B cell (primary cell): ENCODE measurements around the gene EIPR1.

Source experiments
- EZH2 ChIP-seq: IDR thresholded peaks from 2 replicates; pipeline ENCODE4 v1.6.1; 2012; ENCODE audit warnings: borderline replicate concordance, low read depth, mild to moderate bottlenecking, moderate library complexity, low read length; ENCODE audit not compliant: insufficient read depth, poor library complexity, severe bottlenecking
- TF ChIP-seq, protein P1 (sequence below): fragments of 200-600 bp; IDR thresholded peaks from one replicate; pipeline ENCODE4 v1.8.0; 2022; ENCODE audit warnings: antibody characterized with exemption, mild to moderate bottlenecking

DNA sequence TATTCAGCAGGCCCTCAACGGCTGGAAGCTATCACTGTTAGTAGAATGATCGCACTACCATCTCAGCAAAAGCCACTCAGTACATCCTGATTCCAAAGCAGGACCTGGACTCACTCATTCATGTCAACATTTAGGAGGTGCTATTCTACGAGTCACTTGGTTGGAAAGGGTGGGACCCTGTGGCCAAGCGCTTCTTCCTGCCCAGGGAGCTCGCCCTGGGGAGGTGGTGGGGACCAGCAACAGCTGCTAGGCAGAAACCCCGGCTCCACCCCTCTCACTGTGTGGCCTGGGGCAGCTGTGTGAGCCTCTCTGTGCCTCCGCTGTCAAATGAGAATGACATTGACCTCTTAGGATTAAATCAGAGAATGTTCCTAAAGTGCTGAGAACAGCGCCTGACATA, 231.4 kb downstream of the EIPR1 start:
- TF ChIP-seq, protein P1, sequence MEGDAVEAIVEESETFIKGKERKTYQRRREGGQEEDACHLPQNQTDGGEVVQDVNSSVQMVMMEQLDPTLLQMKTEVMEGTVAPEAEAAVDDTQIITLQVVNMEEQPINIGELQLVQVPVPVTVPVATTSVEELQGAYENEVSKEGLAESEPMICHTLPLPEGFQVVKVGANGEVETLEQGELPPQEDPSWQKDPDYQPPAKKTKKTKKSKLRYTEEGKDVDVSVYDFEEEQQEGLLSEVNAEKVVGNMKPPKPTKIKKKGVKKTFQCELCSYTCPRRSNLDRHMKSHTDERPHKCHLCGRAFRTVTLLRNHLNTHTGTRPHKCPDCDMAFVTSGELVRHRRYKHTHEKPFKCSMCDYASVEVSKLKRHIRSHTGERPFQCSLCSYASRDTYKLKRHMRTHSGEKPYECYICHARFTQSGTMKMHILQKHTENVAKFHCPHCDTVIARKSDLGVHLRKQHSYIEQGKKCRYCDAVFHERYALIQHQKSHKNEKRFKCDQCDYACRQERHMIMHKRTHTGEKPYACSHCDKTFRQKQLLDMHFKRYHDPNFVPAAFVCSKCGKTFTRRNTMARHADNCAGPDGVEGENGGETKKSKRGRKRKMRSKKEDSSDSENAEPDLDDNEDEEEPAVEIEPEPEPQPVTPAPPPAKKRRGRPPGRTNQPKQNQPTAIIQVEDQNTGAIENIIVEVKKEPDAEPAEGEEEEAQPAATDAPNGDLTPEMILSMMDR: no peak
- no peak for TF ChIP-seq EZH2
